HepG2 (cell line): ENCODE results near the gene TRIM3. TPM values are rescaled to one million over a fixed set of nuclear protein-coding genes. Genes with fewer than 3 reads are reported as not detected.

Experiments used
- ATAC-seq: fragments of 200-7000 bp; cut with Tn5 transposase; 3 replicates; pipeline ENCODE4 v1.9.1; 2020; ENCODE audit warnings: mild to moderate bottlenecking, moderate library complexity
- BruUV-seq: library from RNA; stranded (reverse); fragments of 400-500 nt; replicated peaks from 2 replicates; lab custom pipeline; 2021; lab: Mats Ljungman, UMichigan
- CTCF ChIA-PET: fragments of 300-600 bp; formaldehyde crosslinking; extraction: SDS; loops from one replicate; lab custom pipeline; 2021; ENCODE audit warnings: low total read pairs, inconsistent platforms, low intra/inter-chr PET ratio; lab: Yijun Ruan, JAX
- POLR2A ChIA-PET: fragments of 350-600 bp; sonication (Branson Sonifier 250); formaldehyde crosslinking; loops from one replicate; lab custom pipeline; 2020; ENCODE audit warnings: antibody characterized with exemption, inconsistent platforms; lab: Yijun Ruan, JAX
- DNase-seq: peaks from one replicate; pipeline ENCODE4 v3.0.0-alpha.2; 2015; ENCODE audit warnings: low spot score
- FAIRE-seq: peaks from 3 replicates; lab custom pipeline; 2011; peaks lifted over from hg19 to GRCh38; lab: Jason Lieb, UNC
- H2AFZ ChIP-seq: one replicate; pipeline ENCODE4 v1.6.1; 2011; ENCODE audit warnings: low read length, inconsistent platforms
- H3K27ac ChIP-seq: fragments of 300-600 bp; 3 replicates; pipeline ENCODE4 v1.8.0; 2011; ENCODE audit warnings: mixed run types, mild to moderate bottlenecking, mixed read lengths, low read length, inconsistent platforms; ENCODE audit not compliant: insufficient read depth; ENCODE audit errors: extremely low read length
- H3K27me3 ChIP-seq, 2 experiments: fragments of 200-600 bp in 1 of 2; 2 replicates in 1 of 2; 3 replicates in 1 of 2; pipeline versions ENCODE4 v1.6.0 to v1.8.0; 2011; ENCODE audit warnings: low read length in 2 of 2, mild to moderate bottlenecking in 2 of 2, moderate library complexity in 2 of 2, inconsistent platforms in 1 of 2; ENCODE audit not compliant: insufficient read depth in 2 of 2, control insufficient read depth in 1 of 2
- H3K36me3 ChIP-seq, 2 experiments: fragments of 200-600 bp in 1 of 2; replicated peaks in 1 of 2; 2 replicates in 1 of 2; 3 replicates in 1 of 2; pipeline versions ENCODE4 v1.5.1 to v1.8.0; 2011; ENCODE audit warnings: low read length in 2 of 2, inconsistent platforms in 1 of 2; ENCODE audit not compliant: insufficient read depth in 2 of 2, control insufficient read depth in 1 of 2
- H3K4me1 ChIP-seq: 2 replicates; pipeline ENCODE4 v1.5.1; 2012; ENCODE audit warnings: low read length, inconsistent platforms; ENCODE audit not compliant: insufficient read depth
- H3K4me2 ChIP-seq: 2 replicates; pipeline ENCODE4 v1.6.0; 2011; ENCODE audit warnings: low read depth, low read length, inconsistent platforms
- H3K4me3 ChIP-seq, 3 experiments: fragments of 200-600 bp in 1 of 3; sonication (generic), shearing (Covaris generic) in 1 of 3; replicated peaks in 1 of 3; 2 replicates each; pipeline ENCODE4 v1.5.1; 2011 to 2016; ENCODE audit warnings: low read length in 3 of 3, inconsistent platforms in 2 of 3, low read depth in 2 of 3, mild to moderate bottlenecking in 2 of 3, control low read depth in 1 of 3, mixed read lengths in 1 of 3; ENCODE audit not compliant: insufficient read depth in 1 of 3
- H3K79me2 ChIP-seq: one replicate; pipeline ENCODE4 v1.6.1; 2011; ENCODE audit warnings: low read length, inconsistent platforms; ENCODE audit not compliant: insufficient read depth
- H3K9ac ChIP-seq: 2 replicates; pipeline ENCODE4 v1.6.0; 2011; ENCODE audit warnings: mild to moderate bottlenecking, low read depth, low read length, inconsistent platforms; ENCODE audit not compliant: insufficient read depth
- H3K9me3 ChIP-seq: 2 replicates; pipeline ENCODE4 v1.5.1; 2012; ENCODE audit warnings: mild to moderate bottlenecking, low read length
- H4K20me1 ChIP-seq: 2 replicates; pipeline ENCODE4 v1.6.0; 2011; ENCODE audit warnings: inconsistent platforms, mild to moderate bottlenecking, low read length, moderate library complexity; ENCODE audit not compliant: insufficient read depth
- MTA1 ChIP-seq: sonication (generic); formaldehyde crosslinking; IDR thresholded peaks from 2 replicates; pipeline ENCODE4 v1.4.0; 2020; ENCODE audit warnings: missing genetic modification reagents, mild to moderate bottlenecking, borderline replicate concordance
- MTF1 ChIP-seq: sonication (generic); formaldehyde crosslinking; IDR thresholded peaks from 2 replicates; pipeline ENCODE4 v1.5.0; 2020; ENCODE audit warnings: missing genetic modification reagents
- RAD21 ChIP-seq: fragments of 450-650 bp; formaldehyde crosslinking; IDR thresholded peaks from 2 replicates; pipeline ENCODE4 v1.5.0; 2020; ENCODE audit warnings: mild to moderate bottlenecking
- SAP130 ChIP-seq: IDR thresholded peaks from 2 replicates; pipeline ENCODE4 v1.6.1; 2016; ENCODE audit warnings: low read depth
- ZMAT5 ChIP-seq: sonication (generic); formaldehyde crosslinking; IDR thresholded peaks from 2 replicates; pipeline ENCODE4 v1.5.0; 2020; ENCODE audit warnings: mild to moderate bottlenecking, low read depth, missing genetic modification reagents, borderline replicate concordance
- ZNF282 ChIP-seq: fragments of 450-650 bp; IDR thresholded peaks from 2 replicates; pipeline ENCODE4 v1.6.1; 2018; ENCODE audit not compliant: partially characterized antibody
- ZNF318 ChIP-seq: sonication (generic); formaldehyde crosslinking; IDR thresholded peaks from 2 replicates; pipeline ENCODE4 v1.4.0; 2020; ENCODE audit warnings: mild to moderate bottlenecking, missing genetic modification reagents
- ZNF331 ChIP-seq: sonication (generic); formaldehyde crosslinking; IDR thresholded peaks from 2 replicates; pipeline ENCODE4 v1.4.0; 2020; ENCODE audit warnings: missing genetic modification reagents
- WGBS: methylation state at CpG from one replicate; pipeline ENCODE4 v1.1.6; 2017; ENCODE audit warnings: low lambda C conversion rate; 5-methylcytosine and 5-hydroxymethylcytosine counted together
- in situ Hi-C: cut with HindIII; loops from 2 replicates; pipeline ENCODE4 v1.10.0; 2017; ENCODE audit warnings: low pct_unique_long_range_greater_than_20kb; ENCODE audit not compliant: extremely low pct_ligation_motif_present
- intact Hi-C: fragments of 100-400 bp; cut with micrococcal nuclease; formaldehyde crosslinking; loops from one replicate; pipeline ENCODE4 v1.10.0; 2022; ENCODE audit not compliant: unreplicated experiment
- polyA plus RNA-seq, 8 experiments: library from polyadenylated mRNA; depleted of rRNA in 3 of 8; stranded (reverse) in 7 of 8; unstranded in 1 of 8; fragments of >200 nt; fragmentation: Illumina TruSeq in 4 of 8; extraction: Trizol in 4 of 8; gene quantifications; 2 replicates each; pipeline versions ENCODE4 v1.2.1 to v1.2.3, GENCODE V29; 2011 to 2016; ENCODE audit warnings: low read depth in 4 of 8, missing spikeins in 1 of 8, mixed read lengths in 1 of 8; ENCODE audit not compliant: insufficient read depth in 1 of 8
- total RNA-seq, 5 experiments: library from RNA; depleted of rRNA; stranded (reverse); fragments of >200 nt; fragmentation: Illumina TruSeq; extraction: Trizol; gene quantifications; 2 replicates each; pipeline ENCODE4 v1.2.3, GENCODE V29; 2016; ENCODE audit warnings: low read depth in 1 of 5

The TRIM3 gene
- total and polyA plus RNA-seq, 2 of the 13 experiments (the other 11 are each of a cell fraction or from before 2014, with no cell fraction given) = 3.6 to 6.3 TPM

- TF ChIP-seq ZMAT5 (CRISPR knock-in tag) (no peak), SAP130 (CRISPR knock-in tag) (no peak), ZNF331 (CRISPR knock-in tag) (no peak), MTA1 (CRISPR knock-in tag) (no peak)
Measured at GRCh38 chr11:6415797-6416196, 57.9 kb downstream of the TRIM3 start (continued).

- TF ChIP-seq MTF1 (CRISPR knock-in tag) = no peak
- TF ChIP-seq ZNF282 = no peak
- TF ChIP-seq RAD21 (CRISPR knock-in tag) = no peak
- H3K79me2 ChIP-seq = no peaks in the 10 kb centered on the region
- DNase-seq (no peak), ATAC-seq (no peak), FAIRE-seq (no peak)
- H3K27ac ChIP-seq = no peak overlapping the region
- no peak overlapping the region for H2AFZ ChIP-seq
- in situ Hi-C loops = no loop called here
- ChIA-PET POLR2A (no interaction called here), CTCF (no interaction called here)
- 16% methylated on average over 3 of the region's 3 CpGs for WGBS
- H3K4me3 ChIP-seq = no peak overlapping the region
- H3K9ac ChIP-seq = no peak overlapping the region
- H3K4me1 ChIP-seq = peaks cover 10% of the 10 kb centered on the region
- no peaks in the 10 kb centered on the region for H4K20me1 ChIP-seq
- H3K36me3 ChIP-seq = no peaks in the 10 kb centered on the region
- intact Hi-C loops = no loop called here
- no peaks in the 10 kb centered on the region for H3K9me3 ChIP-seq
- no TSS peak for BruUV-seq
- H3K4me2 ChIP-seq = no peak overlapping the region
- peaks cover 0 to 27% of the 10 kb centered on the region in 2 experiments; a peak in 4 of 5 replicates for H3K27me3 ChIP-seq
Measured at GRCh38 chr11:6414874-6415328, 58.8 kb downstream of the TRIM3 start.

DNA sequence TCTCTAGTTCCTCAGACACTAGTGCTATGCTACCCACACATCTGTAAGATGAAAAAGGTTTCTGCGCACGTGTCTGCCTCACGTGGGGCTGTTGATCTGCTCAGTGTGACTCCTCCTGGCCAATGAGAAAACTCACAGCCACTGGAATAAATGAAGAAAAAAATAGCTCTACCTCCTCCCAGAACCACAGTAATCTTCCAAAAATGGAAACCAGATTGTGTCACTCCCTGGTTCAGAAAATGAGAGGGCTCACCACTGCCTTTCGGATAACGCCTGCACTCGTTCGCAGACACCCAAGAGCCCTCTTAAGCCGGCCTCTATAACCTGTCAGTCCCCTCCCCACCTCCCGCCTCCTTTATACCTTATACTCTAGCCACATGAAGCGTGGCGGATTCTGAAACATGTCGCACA lies 59.9 kb downstream of the TRIM3 start:
- Histone ChIP-seq H3K9ac (no peak overlapping the region), H3K27me3 (peaks cover 0 to 20% of the 10 kb centered on the region in 2 experiments; a peak in 3 of 5 replicates), H3K79me2 (no peaks in the 10 kb centered on the region), H3K36me3 (no peaks in the 10 kb centered on the region), H3K9me3 (no peaks in the 10 kb centered on the region), H3K4me1 (peaks cover 4% of the 10 kb centered on the region; the same call in 1 of the 2 replicates), H4K20me1 (no peaks in the 10 kb centered on the region), H3K4me2 (no peak overlapping the region), H3K4me3 (no peak overlapping the region), H2AFZ (no peak overlapping the region), H3K27ac (no peak overlapping the region)
- in situ Hi-C loops (no loop called here), intact Hi-C loops (no loop called here)
- no TSS peak for BruUV-seq
- ChIA-PET POLR2A (no interaction called here), CTCF (no interaction called here)
- FAIRE-seq = no peak
- DNase-seq = no peak
- ATAC-seq = no peak
- WGBS = 71% methylated on average over 12 of the region's 12 CpGs
- no peak for TF ChIP-seq ZNF318 (CRISPR knock-in tag)
